ENCODE data around the gene FNDC10.

The FNDC10 gene

GRCh38 chr1:1623181-1623630 lies 23.3 kb upstream of the FNDC10 start:
- H3K36me3 Mint-ChIP-seq (ENCODE audit: low read depth): no peaks in the 10 kb centered on the region
- H3K27me3 Mint-ChIP-seq: no peaks in the 10 kb centered on the region
- no peaks in the 10 kb centered on the region for H3K4me1 Mint-ChIP-seq (ENCODE audit: low read depth)
- H3K27ac Mint-ChIP-seq: no peak overlapping the region
- no peak overlapping the region for H3K4me3 Mint-ChIP-seq
- no peaks in the 10 kb centered on the region for H3K9me3 Mint-ChIP-seq

GRCh38 chr1:1622788-1623094 lies 22.8 kb upstream of the FNDC10 start:
- Mint-ChIP-seq H3K27me3 (no peaks in the 10 kb centered on the region), H3K27ac (no peak overlapping the region)

GRCh38 chr1:1622010-1622787 lies 22.3 kb upstream of the FNDC10 start:
- Mint-ChIP-seq H3K36me3 (ENCODE audit: low read depth) (no peaks in the 10 kb centered on the region), H3K27ac (no peak overlapping the region), H3K9me3 (no peaks in the 10 kb centered on the region), H3K4me3 (no peak overlapping the region), H3K4me1 (ENCODE audit: low read depth) (peaks cover 5% of the 10 kb centered on the region), H3K27me3 (no peaks in the 10 kb centered on the region)

More at GRCh38 chr1:1622788-1623094, 22.8 kb upstream of the FNDC10 start:
- no peaks in the 10 kb centered on the region for H3K36me3 Mint-ChIP-seq (ENCODE audit: low read depth)
- H3K9me3 Mint-ChIP-seq: no peaks in the 10 kb centered on the region
- H3K4me3 Mint-ChIP-seq: no peak overlapping the region
- no peaks in the 10 kb centered on the region for H3K4me1 Mint-ChIP-seq (ENCODE audit: low read depth)

GRCh38 chr1:1621173-1622009 lies 21.5 kb upstream of the FNDC10 start:
- no peaks in the 10 kb centered on the region for H3K27me3 Mint-ChIP-seq

GRCh38 chr1:1620433-1621139 lies 20.7 kb upstream of the FNDC10 start:
- H3K9me3 Mint-ChIP-seq: no peaks in the 10 kb centered on the region
- H3K4me3 Mint-ChIP-seq: no peak overlapping the region
- H3K27me3 Mint-ChIP-seq: no peaks in the 10 kb centered on the region
- H3K36me3 Mint-ChIP-seq (ENCODE audit: low read depth): no peaks in the 10 kb centered on the region
- H3K4me1 Mint-ChIP-seq (ENCODE audit: low read depth): peaks cover 11% of the 10 kb centered on the region
- H3K27ac Mint-ChIP-seq: no peak overlapping the region

More at GRCh38 chr1:1621173-1622009, 21.5 kb upstream of the FNDC10 start:
- Mint-ChIP-seq H3K4me1 (ENCODE audit: low read depth) (peaks cover 10% of the 10 kb centered on the region), H3K4me3 (no peak overlapping the region), H3K9me3 (no peaks in the 10 kb centered on the region), H3K36me3 (ENCODE audit: low read depth) (no peaks in the 10 kb centered on the region), H3K27ac (no peak overlapping the region)

GRCh38 chr1:1619917-1620361 lies 20.0 kb upstream of the FNDC10 start:
- no peaks in the 10 kb centered on the region for H3K9me3 Mint-ChIP-seq
- peaks cover 12% of the 10 kb centered on the region for H3K4me1 Mint-ChIP-seq (ENCODE audit: low read depth)
- H3K27ac Mint-ChIP-seq: no peak overlapping the region
- H3K4me3 Mint-ChIP-seq: no peak overlapping the region
- no peaks in the 10 kb centered on the region for H3K27me3 Mint-ChIP-seq
- no peaks in the 10 kb centered on the region for H3K36me3 Mint-ChIP-seq (ENCODE audit: low read depth)

GRCh38 chr1:1618396-1619068 lies 18.6 kb upstream of the FNDC10 start:
- Mint-ChIP-seq H3K36me3 (ENCODE audit: low read depth) (peaks cover 5% of the 10 kb centered on the region), H3K27me3 (no peaks in the 10 kb centered on the region), H3K4me1 (ENCODE audit: low read depth) (peaks cover 26% of the 10 kb centered on the region), H3K4me3 (no peak overlapping the region), H3K27ac (no peak overlapping the region), H3K9me3 (no peaks in the 10 kb centered on the region)

GRCh38 chr1:1617925-1618324 lies 18.0 kb upstream of the FNDC10 start:
- Mint-ChIP-seq H3K9me3 (no peaks in the 10 kb centered on the region), H3K4me1 (ENCODE audit: low read depth) (peaks cover 28% of the 10 kb centered on the region), H3K27me3 (no peaks in the 10 kb centered on the region), H3K36me3 (ENCODE audit: low read depth) (peaks cover 7% of the 10 kb centered on the region), H3K4me3 (peak overlapping the region; percentile 81), H3K27ac (no peak overlapping the region)

- peaks cover 28% of the 10 kb centered on the region for H3K4me1 Mint-ChIP-seq (ENCODE audit: low read depth)
- H3K9me3 Mint-ChIP-seq: no peaks in the 10 kb centered on the region
- H3K27ac Mint-ChIP-seq: no peak overlapping the region
- H3K27me3 Mint-ChIP-seq: no peaks in the 10 kb centered on the region
- H3K4me3 Mint-ChIP-seq: peak overlapping the region; percentile 81
- H3K36me3 Mint-ChIP-seq (ENCODE audit: low read depth): peaks cover 7% of the 10 kb centered on the region
Observed at GRCh38 chr1:1617516-1617915, 17.6 kb upstream of the FNDC10 start.

GRCh38 chr1:1616838-1617237 lies 16.9 kb upstream of the FNDC10 start:
- peaks cover 32% of the 10 kb centered on the region for H3K4me1 Mint-ChIP-seq (ENCODE audit: low read depth)
- peak overlapping the region; percentile 81 for H3K4me3 Mint-ChIP-seq
- no peaks in the 10 kb centered on the region for H3K9me3 Mint-ChIP-seq
- H3K27me3 Mint-ChIP-seq: no peaks in the 10 kb centered on the region
- H3K36me3 Mint-ChIP-seq (ENCODE audit: low read depth): peaks cover 7% of the 10 kb centered on the region
- H3K27ac Mint-ChIP-seq: no peak overlapping the region

GRCh38 chr1:1616045-1616790 lies 16.3 kb upstream of the FNDC10 start:
- Mint-ChIP-seq H3K4me3 (peak overlapping the region; percentile 81), H3K36me3 (ENCODE audit: low read depth) (peaks cover 7% of the 10 kb centered on the region), H3K4me1 (ENCODE audit: low read depth) (peaks cover 32% of the 10 kb centered on the region), H3K27me3 (no peaks in the 10 kb centered on the region), H3K27ac (peak overlapping the region; percentile 72), H3K9me3 (no peaks in the 10 kb centered on the region)

- H3K27ac Mint-ChIP-seq: peak within 1 kb of the TSS; percentile 94
- no peaks in the 10 kb centered on the region for H3K9me3 Mint-ChIP-seq
- no peaks in the 10 kb centered on the region for H3K27me3 Mint-ChIP-seq
- H3K36me3 Mint-ChIP-seq (ENCODE audit: low read depth): peaks cover 7% of the 10 kb centered on the region
- peak within 1 kb of the TSS; percentile 93 for H3K4me3 Mint-ChIP-seq
- peaks cover 32% of the 10 kb centered on the region for H3K4me1 Mint-ChIP-seq (ENCODE audit: low read depth)
Observed at GRCh38 chr1:1615256-1616044, 15.5 kb upstream of the FNDC10 start, which contains the start of gene MIB2. Gene MIB2 (plus strand): TSS chr1:1615500. CDS start chr1:1623453, 7,953 bp downstream.

GRCh38 chr1:1614954-1615255 lies 15.0 kb upstream of the FNDC10 start:
- Mint-ChIP-seq H3K4me3 (peak overlapping the region; percentile 93), H3K27ac (peak overlapping the region; percentile 94), H3K9me3 (no peaks in the 10 kb centered on the region), H3K27me3 (no peaks in the 10 kb centered on the region), H3K4me1 (ENCODE audit: low read depth) (peaks cover 32% of the 10 kb centered on the region), H3K36me3 (ENCODE audit: low read depth) (peaks cover 7% of the 10 kb centered on the region)

All from stimulated activated naive CD8-positive, alpha-beta T cell treated with anti-CD3 and anti-CD28 coated beads, Interleukin-15, Interleukin-2, amounts not matched to agents 100 ng/mL and 50 ng/mL, for 24 hours (primary cell).